ENCODE measurements around the gene NEB.
"Not testable (repeated sequence)": the region's sequence is repeated elsewhere in the genome, so short reads cannot be mapped to it uniquely, and the experiment has no call there.

The NEB gene

GRCh38 chr2:151698134-151698533, 36.1 kb downstream of the NEB start:
- DNase-seq, result not testable (repeated sequence)

- no peak for DNase-seq
Measured at GRCh38 chr2:151695778-151696177, 38.5 kb downstream of the NEB start.

DNA sequence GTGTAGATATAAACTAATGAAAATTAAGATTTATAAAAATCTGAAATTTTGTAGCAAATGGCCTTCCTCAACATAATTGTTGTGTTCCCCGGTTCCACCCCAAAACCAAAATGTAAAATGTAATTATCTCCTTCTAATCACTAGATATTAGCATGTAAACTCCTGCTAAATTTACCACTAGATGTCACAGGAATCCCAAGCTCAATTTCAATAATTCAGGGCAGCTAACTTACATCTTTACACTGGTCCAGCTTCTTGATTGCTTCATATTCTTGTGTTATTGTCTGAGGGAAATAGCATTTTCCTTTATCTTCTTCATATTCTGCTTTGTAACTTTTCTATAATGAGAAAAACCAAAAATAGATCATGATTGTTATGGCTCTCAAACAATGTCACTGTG, 42.6 kb downstream of the NEB start:
- no peak for DNase-seq

DNA sequence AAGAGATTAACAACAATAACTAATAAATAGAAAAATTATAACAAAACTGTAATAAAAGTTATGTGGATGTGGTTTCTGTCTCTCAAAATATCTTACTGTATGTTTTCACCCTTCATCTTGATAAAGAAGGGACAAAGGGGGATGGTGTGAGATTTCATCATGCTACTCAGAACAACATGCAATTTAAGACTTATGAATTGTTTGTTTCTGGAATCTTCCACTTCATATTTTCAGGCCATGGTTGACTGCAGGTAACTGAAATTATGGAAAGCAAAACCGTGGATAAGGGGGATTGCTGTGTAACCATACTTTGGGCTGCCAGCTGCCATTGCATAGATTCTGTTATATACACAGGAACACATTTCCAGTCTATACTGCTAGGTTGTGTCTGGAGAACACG, 45.6 kb downstream of the NEB start:
- DNase-seq, result no peak

- DNase-seq, result no peak
Measured at GRCh38 chr2:151682459-151683003, 51.7 kb downstream of the NEB start.

GRCh38 chr2:151681051-151681450, 53.2 kb downstream of the NEB start:
- DNase-seq, result no peak

- DNase-seq, result no peak
Measured at GRCh38 chr2:151679994-151680393, 54.3 kb downstream of the NEB start.

DNA sequence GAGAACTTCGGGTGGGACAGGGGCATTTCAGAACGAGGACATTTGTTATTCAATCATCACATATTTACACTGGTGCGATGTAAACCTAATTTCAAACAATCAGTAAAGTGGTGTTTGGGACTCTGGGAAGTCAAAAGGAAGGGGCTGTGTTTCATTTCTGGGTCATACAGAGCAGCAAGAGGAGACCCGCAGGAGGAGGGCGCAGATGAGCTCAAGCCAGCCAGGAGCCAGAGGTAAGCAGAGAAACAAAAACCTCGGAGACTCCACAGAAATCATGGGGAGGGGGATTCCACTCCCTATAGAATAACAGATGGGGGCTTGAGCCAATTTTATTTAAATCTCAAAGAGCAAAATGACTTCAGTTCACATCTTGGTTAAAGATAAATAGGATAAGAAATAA, 55.4 kb downstream of the NEB start:
- no peak for DNase-seq

- DNase-seq, result no peak
Measured at GRCh38 chr2:151673016-151673415, 61.3 kb downstream of the NEB start.

GRCh38 chr2:151672277-151672676, 62.0 kb downstream of the NEB start:
- DNase-seq, result no peak

GRCh38 chr2:151670846-151671597, 63.3 kb downstream of the NEB start:
- no peak for DNase-seq

DNA sequence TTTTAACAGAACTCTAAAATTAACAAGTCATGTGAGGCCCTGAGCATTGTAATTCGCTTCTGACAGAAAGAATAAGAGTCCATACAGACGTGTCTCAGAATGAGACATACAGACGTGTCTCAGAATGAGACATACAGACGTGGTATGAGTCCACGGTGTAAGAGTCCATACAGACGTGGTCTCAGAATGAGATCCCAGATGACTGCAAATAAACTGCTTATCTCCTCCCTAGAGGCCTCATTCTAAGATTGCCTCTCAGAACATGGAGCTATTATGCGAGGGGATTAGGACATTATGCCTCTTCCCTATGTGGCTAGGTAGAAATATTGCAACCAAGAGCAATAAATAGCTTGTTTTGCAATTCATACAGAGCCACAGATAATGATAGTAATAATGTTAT, 63.9 kb downstream of the NEB start:
- no peak for DNase-seq

- peak in 9 of 56 donors; percentile 0 to 32 (median 4) for DNase-seq
Measured at GRCh38 chr2:151669585-151670081, 64.6 kb downstream of the NEB start.

- DNase-seq, result no peak
Measured at GRCh38 chr2:151668737-151669136, 65.5 kb downstream of the NEB start.

GRCh38 chr2:151665959-151666358, 68.3 kb downstream of the NEB start:
- DNase-seq, result no peak

GRCh38 chr2:151664520-151664919, 69.8 kb downstream of the NEB start:
- no peak for DNase-seq

DNA sequence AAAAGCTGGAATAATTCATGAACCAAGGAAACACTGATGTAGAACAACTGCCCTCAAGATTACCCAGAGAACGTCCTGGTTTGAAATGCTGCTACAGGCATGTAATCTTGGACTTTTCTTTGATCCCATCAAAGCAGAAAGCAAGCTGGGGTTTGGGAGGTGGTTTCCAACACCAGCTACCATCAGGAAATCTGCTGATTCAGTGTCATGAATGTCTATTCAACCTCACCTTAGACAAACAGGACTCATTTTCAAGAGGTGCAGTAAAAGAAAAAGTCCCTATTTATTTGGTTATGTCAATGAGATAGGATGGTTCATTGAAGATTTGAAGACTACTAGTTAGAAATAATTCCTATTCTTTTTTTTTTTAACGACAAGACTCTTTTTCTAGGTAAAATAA, 72.7 kb downstream of the NEB start:
- DNase-seq, result no peak

- DNase-seq, result no peak
Measured at GRCh38 chr2:151658081-151658480, 76.2 kb downstream of the NEB start.

GRCh38 chr2:151657667-151658076, 76.6 kb downstream of the NEB start:
- DNase-seq, result no peak

- no peak for DNase-seq
Measured at GRCh38 chr2:151655663-151656398, 78.4 kb downstream of the NEB start.

DNA sequence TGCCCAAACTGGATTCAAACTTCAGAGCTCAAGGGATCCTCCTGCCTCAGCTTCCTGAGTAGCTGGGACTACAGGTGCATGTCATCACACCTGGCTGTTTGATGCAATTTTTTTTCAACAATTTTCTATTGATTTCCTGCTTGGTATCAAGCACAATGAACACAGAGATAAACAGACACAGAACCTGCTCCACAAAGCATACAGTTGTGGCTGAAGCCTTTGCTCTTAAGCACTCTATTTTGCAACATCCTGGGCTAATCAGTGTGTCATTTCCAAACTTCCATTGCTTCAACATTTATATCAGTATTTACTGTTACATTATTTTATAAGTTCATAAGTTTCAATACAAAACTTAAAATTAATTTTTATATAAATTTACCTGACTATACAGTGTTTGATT, 79.4 kb downstream of the NEB start:
- no peak for DNase-seq

DNA sequence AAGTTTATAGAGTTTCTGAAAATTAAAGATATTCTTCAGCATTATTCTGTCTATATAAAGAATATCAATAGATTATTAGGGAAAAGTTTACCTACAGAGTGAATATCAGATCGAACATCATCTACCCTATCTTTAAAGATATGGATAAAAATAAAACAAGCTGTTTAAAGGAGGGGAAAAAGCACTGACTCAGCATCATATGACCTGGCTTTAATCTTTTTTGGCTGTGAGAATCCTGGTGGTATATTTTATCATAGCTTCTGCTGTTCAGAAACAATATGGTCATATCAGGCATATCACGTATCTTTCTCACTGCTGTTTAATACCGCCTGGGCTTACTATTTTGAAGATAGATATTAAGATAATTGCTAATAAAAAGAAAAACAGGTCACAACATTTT, 80.2 kb downstream of the NEB start:
- no peak for DNase-seq

- no peak for DNase-seq
Measured at GRCh38 chr2:151651274-151651673, 83.0 kb downstream of the NEB start.

Measured in amygdala (tissue), 56 donors.